Neural cell (in vitro differentiated cells): ENCODE data around the gene DYNC1LI2.

Experiments used
- CTCF ChIP-seq: fragments of 450-650 bp; IDR thresholded peaks from 2 replicates; pipeline ENCODE4 v1.5.1; 2014; ENCODE audit warnings: antibody characterized with exemption, mild to moderate bottlenecking, moderate library complexity; ENCODE audit not compliant: poor library complexity, severe bottlenecking
- SMC3 ChIP-seq: fragments of 450-650 bp; conservative IDR thresholded peaks from 2 replicates; pipeline ENCODE4 v1.6.1; 2014; ENCODE audit warnings: antibody characterized with exemption, mild to moderate bottlenecking, moderate library complexity; ENCODE audit not compliant: poor library complexity
- TAF1 ChIP-seq: IDR thresholded peaks from 2 replicates; pipeline ENCODE4 v1.6.1; 2012; ENCODE audit warnings: low read depth

- no peak for TF ChIP-seq CTCF
- no peak for TF ChIP-seq TAF1
- no peak for TF ChIP-seq SMC3
Measured at GRCh38 chr16:66692341-66692740, 59.1 kb downstream of the DYNC1LI2 start.
